ENCODE measurements around the gene EML1. TPM values are rescaled to one million over a fixed set of nuclear protein-coding genes. Genes with fewer than 3 reads are reported as not detected.

The EML1 gene
- total RNA-seq, 1 donor from 2014 or later: 36.4 TPM

DNA sequence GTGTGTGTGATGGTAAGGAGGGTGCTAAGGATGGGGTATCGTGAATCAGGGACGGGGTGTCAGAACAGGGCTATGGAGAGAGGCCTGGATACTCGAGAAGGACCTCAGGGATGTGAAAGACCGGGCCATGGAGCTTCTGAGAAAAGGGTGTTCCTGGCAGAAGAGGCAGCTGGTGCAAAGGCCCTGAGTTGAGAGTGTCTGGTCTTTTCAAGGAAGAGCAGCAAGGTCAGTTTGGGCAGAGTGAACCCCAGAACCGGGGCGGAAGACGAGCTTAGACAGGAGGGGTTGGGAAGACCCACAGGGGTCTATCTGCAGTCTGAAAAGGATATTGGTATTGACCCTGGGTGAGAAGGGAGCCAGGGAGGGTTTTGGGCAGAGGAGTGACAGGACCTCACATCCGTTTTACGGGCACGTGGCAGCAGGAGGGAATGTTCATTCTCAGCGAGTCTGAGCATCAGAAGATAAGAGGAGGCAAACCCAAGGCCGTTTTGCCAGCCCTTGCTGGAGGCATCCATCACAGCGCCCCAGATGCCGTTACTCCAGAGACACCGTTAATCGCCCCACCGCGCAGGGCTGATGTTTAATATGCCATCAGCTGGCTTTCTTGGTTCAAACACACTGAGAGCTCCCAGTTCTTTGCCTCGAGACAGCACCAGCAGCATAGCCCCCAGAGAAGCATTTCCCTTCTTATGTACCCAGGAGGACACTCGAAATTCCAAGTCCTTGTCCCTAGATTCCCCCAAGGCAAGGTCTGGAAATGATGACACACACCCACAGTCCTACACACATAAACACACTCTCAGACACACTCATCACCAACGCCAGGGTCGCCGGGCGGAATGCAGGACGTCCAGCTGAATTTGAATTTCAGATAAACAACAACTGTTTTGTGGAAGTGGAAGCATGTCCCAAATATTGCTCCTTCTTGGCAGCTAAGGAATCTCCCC is 41.4 kb upstream of the EML1 start:
- TF ChIP-seq, protein P1, sequence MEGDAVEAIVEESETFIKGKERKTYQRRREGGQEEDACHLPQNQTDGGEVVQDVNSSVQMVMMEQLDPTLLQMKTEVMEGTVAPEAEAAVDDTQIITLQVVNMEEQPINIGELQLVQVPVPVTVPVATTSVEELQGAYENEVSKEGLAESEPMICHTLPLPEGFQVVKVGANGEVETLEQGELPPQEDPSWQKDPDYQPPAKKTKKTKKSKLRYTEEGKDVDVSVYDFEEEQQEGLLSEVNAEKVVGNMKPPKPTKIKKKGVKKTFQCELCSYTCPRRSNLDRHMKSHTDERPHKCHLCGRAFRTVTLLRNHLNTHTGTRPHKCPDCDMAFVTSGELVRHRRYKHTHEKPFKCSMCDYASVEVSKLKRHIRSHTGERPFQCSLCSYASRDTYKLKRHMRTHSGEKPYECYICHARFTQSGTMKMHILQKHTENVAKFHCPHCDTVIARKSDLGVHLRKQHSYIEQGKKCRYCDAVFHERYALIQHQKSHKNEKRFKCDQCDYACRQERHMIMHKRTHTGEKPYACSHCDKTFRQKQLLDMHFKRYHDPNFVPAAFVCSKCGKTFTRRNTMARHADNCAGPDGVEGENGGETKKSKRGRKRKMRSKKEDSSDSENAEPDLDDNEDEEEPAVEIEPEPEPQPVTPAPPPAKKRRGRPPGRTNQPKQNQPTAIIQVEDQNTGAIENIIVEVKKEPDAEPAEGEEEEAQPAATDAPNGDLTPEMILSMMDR (IDR thresholded peaks at IDR 0.05): no peak
- Mint-ChIP-seq H3K4me3 (ENCODE audit: unreplicated experiment) (no peak overlapping the region), H3K4me1 (ENCODE audit: low read depth) (peaks cover 72% of the 10 kb centered on the region), H3K9me3 (ENCODE audit: low read depth) (no peaks in the 10 kb centered on the region), H3K27me3 (ENCODE audit: low read depth) (no peaks in the 10 kb centered on the region), H3K27ac (ENCODE audit: unreplicated experiment) (peak overlapping the region; percentile 83), H3K36me3 (ENCODE audit: low read depth) (no peaks in the 10 kb centered on the region)
- peak; percentile 62 for DNase-seq (ENCODE audit: low spot score)

DNA sequence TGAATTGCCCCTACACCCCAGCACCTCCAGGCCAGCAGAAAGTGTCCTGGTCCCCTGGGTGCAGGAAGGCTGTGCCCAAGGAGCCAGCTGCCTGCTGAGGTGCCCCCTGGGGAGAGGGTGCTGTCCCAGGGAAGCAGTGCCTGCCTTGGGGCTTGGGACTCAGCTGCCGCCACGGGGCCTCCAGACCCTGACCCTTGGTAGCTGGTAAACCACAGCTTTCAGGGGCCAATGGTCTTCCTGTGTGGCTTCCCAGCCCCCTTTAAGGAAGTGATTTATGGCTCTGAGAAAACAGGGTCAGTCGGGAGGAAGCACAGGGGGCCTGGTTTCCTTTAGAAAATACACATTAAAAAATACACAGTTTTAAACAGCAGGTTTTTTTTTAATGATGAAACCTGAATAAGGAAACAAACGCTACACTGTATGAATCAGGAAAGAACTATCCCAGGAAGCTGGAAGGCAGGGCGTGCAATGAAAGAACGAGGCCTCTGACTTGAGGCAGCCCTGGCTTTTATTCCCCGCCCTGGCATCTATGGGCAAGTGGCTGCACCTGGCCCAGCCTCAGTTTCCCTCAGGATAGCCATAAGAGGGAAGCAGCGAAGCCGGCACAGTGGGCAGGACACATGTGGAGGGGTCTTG is 40.6 kb upstream of the EML1 start:
- Mint-ChIP-seq H3K36me3 (ENCODE audit: low read depth) (no peaks in the 10 kb centered on the region), H3K9me3 (ENCODE audit: low read depth) (no peaks in the 10 kb centered on the region), H3K4me3 (ENCODE audit: unreplicated experiment) (no peak overlapping the region), H3K4me1 (ENCODE audit: low read depth) (peaks cover 75% of the 10 kb centered on the region), H3K27ac (ENCODE audit: unreplicated experiment) (peak overlapping the region; percentile 83), H3K27me3 (ENCODE audit: low read depth) (no peaks in the 10 kb centered on the region)
- peak; percentile 77 for DNase-seq (ENCODE audit: low spot score)
- TF ChIP-seq, protein P1 (IDR thresholded peaks at IDR 0.05): no peak

- Mint-ChIP-seq H3K4me3 (ENCODE audit: unreplicated experiment) (no peak overlapping the region), H3K4me1 (ENCODE audit: low read depth) (peaks cover 84% of the 10 kb centered on the region), H3K27me3 (ENCODE audit: low read depth) (no peaks in the 10 kb centered on the region), H3K9me3 (ENCODE audit: low read depth) (no peaks in the 10 kb centered on the region), H3K27ac (ENCODE audit: unreplicated experiment) (peak overlapping the region; percentile 83), H3K36me3 (ENCODE audit: low read depth) (no peaks in the 10 kb centered on the region)
- TF ChIP-seq, protein P1 (IDR thresholded peaks at IDR 0.05): peak; percentile 30
- peak; percentile 50 for DNase-seq (ENCODE audit: low spot score)
Measured at GRCh38 chr14:99753225-99754140, 39.7 kb upstream of the EML1 start.

- H3K4me3 Mint-ChIP-seq (ENCODE audit: unreplicated experiment): no peak overlapping the region
- H3K9me3 Mint-ChIP-seq (ENCODE audit: low read depth): no peaks in the 10 kb centered on the region
- H3K27ac Mint-ChIP-seq (ENCODE audit: unreplicated experiment): peak overlapping the region; percentile 83
- TF ChIP-seq, protein P1 (IDR thresholded peaks at IDR 0.05): no peak
- peak; percentile 84 for DNase-seq (ENCODE audit: low spot score)
- peaks cover 93% of the 10 kb centered on the region for H3K4me1 Mint-ChIP-seq (ENCODE audit: low read depth)
- no peaks in the 10 kb centered on the region for H3K27me3 Mint-ChIP-seq (ENCODE audit: low read depth)
- H3K36me3 Mint-ChIP-seq (ENCODE audit: low read depth): no peaks in the 10 kb centered on the region
Measured at GRCh38 chr14:99754141-99755067, 38.8 kb upstream of the EML1 start.
